Thoracic aorta (tissue), 2 donors: ENCODE measurements around the gene ENO3. TPM values are rescaled to one million over a fixed set of nuclear protein-coding genes. Genes with fewer than 3 reads are reported as not detected.

ENCODE experiments used
- ATAC-seq: fragments of 150-250 bp; one replicate; pipeline ENCODE4 v1.8.0; 2017; ENCODE audit warnings: low read depth; ENCODE audit not compliant: insufficient number of reproducible peaks, low FRiP score
- DNase-seq: peaks from one replicate; pipeline ENCODE4 v3.0.0-alpha.2; 2020; ENCODE audit warnings: low spot score
- H3K27ac ChIP-seq, 2 donors: fragments of 200-600 bp; sonication (generic); 1 replicate in 1 of 2; 2 replicates in 1 of 2; pipeline ENCODE4 v1.5.1; 2016; ENCODE audit warnings: mild to moderate bottlenecking in 2 of 2, moderate library complexity in 2 of 2
- H3K27me3 ChIP-seq: fragments of 200-600 bp; sonication (generic); replicated peaks from 2 replicates; pipeline ENCODE4 v1.6.0; 2016; ENCODE audit warnings: mild to moderate bottlenecking; ENCODE audit not compliant: insufficient read depth
- H3K36me3 ChIP-seq: fragments of 200-600 bp; sonication (generic); one replicate; pipeline ENCODE4 v1.5.1; 2016
- H3K4me1 ChIP-seq, 2 donors: fragments of 200-600 bp; sonication (generic); 1 replicate in 1 of 2; 2 replicates in 1 of 2; pipeline versions ENCODE4 v1.5.1 to v1.6.0; 2016; ENCODE audit warnings: low read depth in 2 of 2, mild to moderate bottlenecking in 1 of 2; ENCODE audit not compliant: control insufficient read depth in 1 of 2
- H3K4me3 ChIP-seq: fragments of 200-600 bp; sonication (generic); 2 replicates; pipeline ENCODE4 v1.5.1; 2016; ENCODE audit warnings: mild to moderate bottlenecking
- H3K9me3 ChIP-seq: fragments of 200-600 bp; sonication (generic); 2 replicates; pipeline ENCODE4 v1.5.1; 2016
- total RNA-seq, 2 donors: library from RNA; depleted of rRNA; stranded (reverse); fragments of >200 nt; gene quantifications; one replicate each; pipeline versions ENCODE4 v1.1.0 to v1.2.3, GENCODE V29; 2016
- TF ChIP-seq, protein P1 (sequence below): fragments of 200-600 bp; sonication (generic); IDR thresholded peaks from one replicate; pipeline ENCODE4 v1.5.1; 2019; ENCODE audit warnings: antibody characterized with exemption

ENO3 gene
- total RNA-seq, 2 donors from 2014 or later = 2.5 to 2.7 TPM

DNA sequence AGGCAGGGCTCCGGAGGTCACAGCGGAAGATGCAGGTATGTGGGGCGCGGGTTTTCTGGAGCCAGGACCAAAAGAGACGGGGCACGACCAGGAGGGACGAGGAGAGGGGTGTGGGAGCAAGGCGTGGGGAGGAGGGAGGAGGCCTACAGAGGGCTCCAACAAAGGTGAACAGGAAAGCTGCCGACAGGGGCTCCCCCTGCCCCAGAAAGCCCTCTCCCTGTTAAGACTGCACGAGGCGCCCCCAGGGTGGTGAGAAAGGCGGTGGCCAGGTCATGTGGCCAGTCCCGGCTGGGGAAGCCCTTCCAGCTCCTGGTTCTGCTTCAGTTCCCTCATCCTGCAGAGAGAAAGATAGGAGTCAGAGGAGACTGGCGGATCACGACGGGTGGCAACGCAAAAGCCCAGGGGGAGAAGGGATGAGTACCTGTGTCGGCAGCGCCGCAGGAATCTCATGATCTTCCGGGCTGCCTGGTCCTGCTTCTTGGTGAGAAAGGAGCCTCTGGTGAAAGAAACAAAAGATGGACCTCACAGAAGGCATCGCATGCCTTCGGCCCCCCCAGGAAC lies 17.6 kb downstream of the ENO3 start:
- DNase-seq (no peak), ATAC-seq (no peak)
- H3K4me1 ChIP-seq = peaks cover 13 to 36% of the 10 kb centered on the region in 2 donors
- H3K9me3 ChIP-seq = no peaks in the 10 kb centered on the region
- peaks cover 18% of the 10 kb centered on the region for H3K36me3 ChIP-seq
- H3K27me3 ChIP-seq = no peaks in the 10 kb centered on the region
- H3K27ac ChIP-seq = peak overlapping the region; percentile 94 to 95
- TF ChIP-seq, protein P1, sequence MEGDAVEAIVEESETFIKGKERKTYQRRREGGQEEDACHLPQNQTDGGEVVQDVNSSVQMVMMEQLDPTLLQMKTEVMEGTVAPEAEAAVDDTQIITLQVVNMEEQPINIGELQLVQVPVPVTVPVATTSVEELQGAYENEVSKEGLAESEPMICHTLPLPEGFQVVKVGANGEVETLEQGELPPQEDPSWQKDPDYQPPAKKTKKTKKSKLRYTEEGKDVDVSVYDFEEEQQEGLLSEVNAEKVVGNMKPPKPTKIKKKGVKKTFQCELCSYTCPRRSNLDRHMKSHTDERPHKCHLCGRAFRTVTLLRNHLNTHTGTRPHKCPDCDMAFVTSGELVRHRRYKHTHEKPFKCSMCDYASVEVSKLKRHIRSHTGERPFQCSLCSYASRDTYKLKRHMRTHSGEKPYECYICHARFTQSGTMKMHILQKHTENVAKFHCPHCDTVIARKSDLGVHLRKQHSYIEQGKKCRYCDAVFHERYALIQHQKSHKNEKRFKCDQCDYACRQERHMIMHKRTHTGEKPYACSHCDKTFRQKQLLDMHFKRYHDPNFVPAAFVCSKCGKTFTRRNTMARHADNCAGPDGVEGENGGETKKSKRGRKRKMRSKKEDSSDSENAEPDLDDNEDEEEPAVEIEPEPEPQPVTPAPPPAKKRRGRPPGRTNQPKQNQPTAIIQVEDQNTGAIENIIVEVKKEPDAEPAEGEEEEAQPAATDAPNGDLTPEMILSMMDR = no peak
- peak overlapping the region; percentile 89 for H3K4me3 ChIP-seq

DNA sequence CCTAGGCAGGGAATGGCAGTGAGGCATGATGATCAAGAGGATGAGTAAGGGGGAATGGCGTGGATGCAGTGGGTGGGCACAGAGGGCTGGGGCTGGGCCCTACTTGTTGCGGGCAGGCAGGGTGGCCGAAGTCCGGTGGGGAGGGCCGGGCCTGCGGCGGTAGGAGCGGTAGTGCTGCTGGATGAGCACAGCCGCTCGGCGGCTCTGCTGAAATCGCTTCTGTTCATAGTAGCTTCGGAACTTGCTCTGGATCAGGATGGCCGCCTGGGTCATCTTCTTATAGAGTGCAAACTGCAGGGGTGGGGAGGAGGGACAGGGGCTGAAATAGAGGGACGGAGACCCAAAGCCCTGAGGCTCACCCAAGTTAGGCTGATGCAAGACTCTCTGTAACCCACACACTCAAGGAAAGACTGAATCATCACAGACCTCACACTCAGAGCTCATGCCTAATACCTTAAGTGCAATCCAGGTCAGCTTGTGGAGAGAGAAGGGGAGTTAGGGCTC lies 18.2 kb downstream of the ENO3 start:
- peaks cover 18% of the 10 kb centered on the region for H3K36me3 ChIP-seq

DNA sequence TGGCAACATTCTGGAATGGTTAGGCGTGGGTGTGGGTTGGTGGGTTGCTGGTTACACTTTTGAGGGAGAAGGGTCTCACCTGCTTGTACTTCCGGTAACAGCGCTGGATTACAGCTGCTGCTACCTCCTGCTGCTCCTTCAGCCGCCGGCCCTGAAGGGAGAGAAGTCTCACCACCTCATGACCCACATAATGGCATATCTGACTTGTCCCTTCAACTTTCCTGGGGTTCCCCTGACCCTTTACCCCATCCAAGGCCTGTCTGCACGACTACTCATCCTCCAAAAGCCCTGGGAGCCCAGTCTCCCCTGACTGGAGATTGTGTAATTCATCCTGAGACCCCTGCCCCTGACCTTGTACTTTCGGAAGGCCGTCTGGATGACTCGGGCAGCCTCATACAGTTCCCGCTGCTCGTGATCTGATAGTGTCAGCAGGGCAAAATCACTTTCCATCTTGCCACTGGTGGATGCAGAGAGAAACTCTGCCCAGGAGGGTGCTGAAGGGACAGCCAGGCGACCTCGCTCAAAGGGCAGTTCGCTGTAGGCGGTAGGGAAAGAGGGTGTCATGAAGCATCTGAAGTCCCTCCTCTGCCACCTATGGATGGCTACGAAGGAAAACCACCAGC lies 18.7 kb downstream of the ENO3 start:
- DNase-seq = no peak
- ATAC-seq = no peak
- H3K36me3 ChIP-seq = peaks cover 18% of the 10 kb centered on the region
- H3K27me3 ChIP-seq = no peaks in the 10 kb centered on the region
- no peak overlapping the region for H3K4me3 ChIP-seq
- peaks cover 13 to 46% of the 10 kb centered on the region in 2 donors for H3K4me1 ChIP-seq
- H3K9me3 ChIP-seq = no peaks in the 10 kb centered on the region
- H3K27ac ChIP-seq = peak overlapping the region in 1 of 2 donors; percentile 94
- TF ChIP-seq, protein P1 = no peak

More for the DNA sequence above, 18.2 kb downstream of the ENO3 start:
- Histone ChIP-seq H3K27ac (peak overlapping the region; percentile 94 to 95), H3K4me3 (peak overlapping the region; percentile 89), H3K27me3 (no peaks in the 10 kb centered on the region), H3K4me1 (peaks cover 13 to 41% of the 10 kb centered on the region in 2 donors), H3K9me3 (no peaks in the 10 kb centered on the region)
- DNase-seq (no peak), ATAC-seq (no peak)
- TF ChIP-seq, protein P1 = no peak

DNA sequence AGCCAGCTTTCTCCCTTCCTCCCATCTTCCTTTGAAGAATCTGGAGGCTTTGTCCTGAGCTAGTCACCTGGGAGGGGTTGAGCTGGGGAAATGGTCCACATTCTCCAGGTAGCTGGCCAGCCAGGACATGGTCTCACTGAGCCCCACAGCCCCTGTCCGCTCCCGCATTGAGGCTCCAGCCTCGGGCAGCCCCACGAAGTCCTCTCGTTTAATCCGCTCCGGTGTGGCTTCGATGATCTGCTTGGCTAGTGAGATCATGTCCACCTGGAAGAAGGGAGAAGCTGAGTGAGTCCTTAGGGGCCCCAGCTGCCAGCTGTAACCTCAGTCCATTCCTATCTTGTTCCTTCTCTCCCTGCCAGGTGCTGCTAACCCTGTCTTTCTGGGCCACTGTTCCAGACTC lies 19.4 kb downstream of the ENO3 start:
- TF ChIP-seq, protein P1 = no peak
- peaks cover 13 to 46% of the 10 kb centered on the region in 2 donors for H3K4me1 ChIP-seq
- ATAC-seq (no peak), DNase-seq (no peak)
- peaks cover 18% of the 10 kb centered on the region for H3K36me3 ChIP-seq
- H3K27me3 ChIP-seq = no peaks in the 10 kb centered on the region
- peak overlapping the region in 1 of 2 donors; percentile 94 for H3K27ac ChIP-seq
- H3K4me3 ChIP-seq = no peak overlapping the region
- H3K9me3 ChIP-seq = no peaks in the 10 kb centered on the region

DNA sequence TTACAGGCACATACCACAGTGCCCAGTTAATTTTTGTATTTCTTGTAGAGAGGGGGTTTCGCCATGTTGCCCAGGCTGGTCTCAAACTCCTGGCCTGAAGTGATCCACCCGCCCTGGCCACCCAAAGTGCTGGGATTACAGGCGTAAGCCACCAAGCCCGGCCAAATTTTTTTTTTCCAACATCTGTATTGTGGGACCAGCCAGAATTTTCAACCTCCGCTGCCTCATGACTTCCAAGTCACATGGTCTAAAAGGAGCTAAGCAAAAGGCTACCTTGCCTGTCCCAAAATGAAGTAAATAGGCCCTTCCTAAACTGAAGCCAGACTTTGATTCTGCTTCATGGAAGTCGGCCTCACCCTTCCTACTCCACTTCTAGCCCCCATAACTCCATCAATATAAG lies 20.9 kb downstream of the ENO3 start:
- ATAC-seq (no peak), DNase-seq (no peak)
- no peak overlapping the region for H3K27ac ChIP-seq
- H3K36me3 ChIP-seq = peaks cover 23% of the 10 kb centered on the region
- peaks cover 8 to 38% of the 10 kb centered on the region in 2 donors for H3K4me1 ChIP-seq
- no peaks in the 10 kb centered on the region for H3K27me3 ChIP-seq
- H3K9me3 ChIP-seq = no peaks in the 10 kb centered on the region
- TF ChIP-seq, protein P1 = no peak
- H3K4me3 ChIP-seq = no peak overlapping the region
